OCI-LY7 (cell line): ENCODE data around the gene HYLS1.

Source experiments
- EZH2phosphoT487 ChIP-seq: fragments of 200-600 bp; sonication (generic); IDR thresholded peaks from 2 replicates; pipeline ENCODE4 v1.6.1; 2018; ENCODE audit warnings: low read depth, borderline replicate concordance, mild to moderate bottlenecking, mixed run types, antibody characterized with exemption, low read length, moderate library complexity, mixed read lengths
- TF ChIP-seq, protein P1 (sequence below): fragments of 200-600 bp; sonication (generic); conservative IDR thresholded peaks from 2 replicates; pipeline ENCODE4 v1.5.1; 2014; ENCODE audit warnings: mild to moderate bottlenecking, antibody characterized with exemption, low read length, moderate library complexity, mixed read lengths

DNA sequence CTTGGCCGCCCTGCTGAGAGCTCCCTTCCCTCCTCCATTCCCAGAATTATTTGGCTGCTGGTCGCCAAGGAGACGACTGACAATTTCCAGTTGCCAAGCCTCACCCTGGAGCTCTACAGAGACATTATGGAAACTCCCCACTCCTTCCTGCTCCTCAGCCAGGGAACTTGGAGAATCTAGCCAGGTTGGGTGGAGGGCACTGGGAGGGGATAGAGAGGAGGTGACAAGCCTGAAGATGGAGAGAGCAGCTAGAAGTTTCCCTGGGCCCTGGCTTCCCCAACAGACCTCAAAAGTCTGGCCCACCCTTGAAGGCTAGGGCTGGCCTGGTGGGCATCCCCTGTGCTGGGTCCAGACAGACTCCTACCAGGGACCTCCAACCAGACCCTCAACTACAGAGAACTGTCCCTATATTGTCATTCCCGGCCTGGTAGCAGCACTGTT lies 51.6 kb downstream of the HYLS1 start:
- TF ChIP-seq, protein P1, sequence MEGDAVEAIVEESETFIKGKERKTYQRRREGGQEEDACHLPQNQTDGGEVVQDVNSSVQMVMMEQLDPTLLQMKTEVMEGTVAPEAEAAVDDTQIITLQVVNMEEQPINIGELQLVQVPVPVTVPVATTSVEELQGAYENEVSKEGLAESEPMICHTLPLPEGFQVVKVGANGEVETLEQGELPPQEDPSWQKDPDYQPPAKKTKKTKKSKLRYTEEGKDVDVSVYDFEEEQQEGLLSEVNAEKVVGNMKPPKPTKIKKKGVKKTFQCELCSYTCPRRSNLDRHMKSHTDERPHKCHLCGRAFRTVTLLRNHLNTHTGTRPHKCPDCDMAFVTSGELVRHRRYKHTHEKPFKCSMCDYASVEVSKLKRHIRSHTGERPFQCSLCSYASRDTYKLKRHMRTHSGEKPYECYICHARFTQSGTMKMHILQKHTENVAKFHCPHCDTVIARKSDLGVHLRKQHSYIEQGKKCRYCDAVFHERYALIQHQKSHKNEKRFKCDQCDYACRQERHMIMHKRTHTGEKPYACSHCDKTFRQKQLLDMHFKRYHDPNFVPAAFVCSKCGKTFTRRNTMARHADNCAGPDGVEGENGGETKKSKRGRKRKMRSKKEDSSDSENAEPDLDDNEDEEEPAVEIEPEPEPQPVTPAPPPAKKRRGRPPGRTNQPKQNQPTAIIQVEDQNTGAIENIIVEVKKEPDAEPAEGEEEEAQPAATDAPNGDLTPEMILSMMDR: no peak
- TF ChIP-seq EZH2phosphoT487: no peak
